Peyer's patch (tissue), 4 donors: ENCODE results near the gene EIF3I. TPM values are rescaled to one million over a fixed set of nuclear protein-coding genes. Genes with fewer than 3 reads are reported as not detected.

Experiments used
- DNase-seq, 3 donors: peaks; one replicate each; pipeline ENCODE4 v3.0.0-alpha.2; 2017 to 2019
- H3K27ac ChIP-seq, 4 donors: fragments of 200-600 bp; sonication (generic); one replicate each; pipeline ENCODE4 v1.5.1; 2016 to 2019
- H3K27me3 ChIP-seq, 2 donors: fragments of 200-600 bp; sonication (generic); one replicate each; pipeline ENCODE4 v1.5.1; 2019
- H3K36me3 ChIP-seq, 3 donors: fragments of 200-600 bp; sonication (generic); one replicate each; pipeline ENCODE4 v1.5.1; 2016 to 2019
- H3K4me1 ChIP-seq, 4 donors: fragments of 200-600 bp; sonication (generic); one replicate each; pipeline ENCODE4 v1.5.1; 2016 to 2019
- H3K4me3 ChIP-seq, 4 donors: fragments of 200-600 bp; sonication (generic); 1 replicate in 3 of 4; 2 replicates in 1 of 4; pipeline ENCODE4 v1.5.1; 2016 to 2019; ENCODE audit warnings: mild to moderate bottlenecking in 1 of 4
- H3K9me3 ChIP-seq, 4 donors: fragments of 200-600 bp; sonication (generic); one replicate each; pipeline ENCODE4 v1.5.1; 2016 to 2019; ENCODE audit warnings: mild to moderate bottlenecking in 1 of 4
- POLR2A ChIP-seq, 2 donors: fragments of 450-650 bp; IDR thresholded peaks; one replicate each; pipeline ENCODE4 v1.5.1; 2017; ENCODE audit warnings: antibody characterized with exemption in 2 of 2, mild to moderate bottlenecking in 2 of 2, moderate library complexity in 2 of 2
- total RNA-seq, 4 donors: library from RNA; depleted of rRNA; stranded (reverse); fragments of >200 nt; gene quantifications; one replicate each; pipeline ENCODE4 v1.1.0, GENCODE V29; 2016
- TF ChIP-seq, protein P1 (sequence below), 6 experiments: fragments of 450-650 bp in 4 of 6; fragments of 200-600 bp in 2 of 6; sonication (generic) in 1 of 6; IDR thresholded peaks; one replicate each; pipeline ENCODE4 v1.5.1; 2017 to 2019; ENCODE audit warnings: antibody characterized with exemption in 6 of 6, mild to moderate bottlenecking in 3 of 6, moderate library complexity in 1 of 6

Gene EIF3I
- total RNA-seq, 4 donors from 2014 or later: 76.1 to 105 (median 84.7) TPM

GRCh38 chr1:32195972-32196823 lies 26.0 kb upstream of the EIF3I start:
- Histone ChIP-seq H3K4me1 (peaks cover 0 to 16% (median 0%) of the 10 kb centered on the region in 4 donors), H3K9me3 (no peaks in the 10 kb centered on the region), H3K27me3 (no peaks in the 10 kb centered on the region), H3K27ac (no peak overlapping the region), H3K4me3 (no peak overlapping the region), H3K36me3 (peaks cover 0 to 71% (median 0%) of the 10 kb centered on the region in 3 donors)
- no peak for DNase-seq
- no peak for TF ChIP-seq POLR2A (IDR thresholded peaks at IDR 0.05)
- TF ChIP-seq, protein P1, sequence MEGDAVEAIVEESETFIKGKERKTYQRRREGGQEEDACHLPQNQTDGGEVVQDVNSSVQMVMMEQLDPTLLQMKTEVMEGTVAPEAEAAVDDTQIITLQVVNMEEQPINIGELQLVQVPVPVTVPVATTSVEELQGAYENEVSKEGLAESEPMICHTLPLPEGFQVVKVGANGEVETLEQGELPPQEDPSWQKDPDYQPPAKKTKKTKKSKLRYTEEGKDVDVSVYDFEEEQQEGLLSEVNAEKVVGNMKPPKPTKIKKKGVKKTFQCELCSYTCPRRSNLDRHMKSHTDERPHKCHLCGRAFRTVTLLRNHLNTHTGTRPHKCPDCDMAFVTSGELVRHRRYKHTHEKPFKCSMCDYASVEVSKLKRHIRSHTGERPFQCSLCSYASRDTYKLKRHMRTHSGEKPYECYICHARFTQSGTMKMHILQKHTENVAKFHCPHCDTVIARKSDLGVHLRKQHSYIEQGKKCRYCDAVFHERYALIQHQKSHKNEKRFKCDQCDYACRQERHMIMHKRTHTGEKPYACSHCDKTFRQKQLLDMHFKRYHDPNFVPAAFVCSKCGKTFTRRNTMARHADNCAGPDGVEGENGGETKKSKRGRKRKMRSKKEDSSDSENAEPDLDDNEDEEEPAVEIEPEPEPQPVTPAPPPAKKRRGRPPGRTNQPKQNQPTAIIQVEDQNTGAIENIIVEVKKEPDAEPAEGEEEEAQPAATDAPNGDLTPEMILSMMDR (IDR thresholded peaks at IDR 0.05): no peak

- no peak for DNase-seq
- Histone ChIP-seq H3K9me3 (no peaks in the 10 kb centered on the region), H3K4me3 (no peak overlapping the region), H3K27me3 (no peaks in the 10 kb centered on the region), H3K4me1 (peaks cover 0 to 25% (median 6%) of the 10 kb centered on the region in 4 donors), H3K27ac (no peak overlapping the region), H3K36me3 (peaks cover 0 to 62% (median 0%) of the 10 kb centered on the region in 3 donors)
- no peak for TF ChIP-seq POLR2A (IDR thresholded peaks at IDR 0.05)
- TF ChIP-seq, protein P1 (IDR thresholded peaks at IDR 0.05): no peak
These were observed 25.1 kb upstream of the EIF3I start for GRCh38 chr1:32197074-32197473.

DNA sequence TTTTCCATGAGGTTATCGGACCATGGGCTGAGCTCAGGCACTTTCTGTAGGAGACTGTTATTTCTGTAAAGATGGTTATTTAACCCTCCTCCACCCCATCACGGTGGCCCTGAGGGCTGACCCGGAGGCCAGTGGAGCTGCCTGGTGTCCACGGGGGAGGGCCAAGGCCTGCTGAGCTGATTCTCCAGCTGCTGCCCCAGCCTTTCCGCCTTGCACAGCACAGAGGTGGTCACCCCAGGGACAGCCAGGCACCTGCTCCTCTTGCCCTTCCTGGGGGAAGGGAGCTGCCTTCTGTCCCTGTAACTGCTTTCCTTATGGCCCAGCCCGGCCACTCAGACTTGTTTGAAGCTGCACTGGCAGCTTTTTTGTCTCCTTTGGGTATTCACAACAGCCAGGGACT lies 24.4 kb upstream of the EIF3I start:
- no peak for TF ChIP-seq POLR2A (IDR thresholded peaks at IDR 0.05)
- TF ChIP-seq, protein P1 (IDR thresholded peaks at IDR 0.05): no peak
- DNase-seq: no peak
- Histone ChIP-seq H3K4me1 (peaks cover 0 to 26% (median 6%) of the 10 kb centered on the region in 4 donors), H3K27ac (no peak overlapping the region), H3K9me3 (no peaks in the 10 kb centered on the region), H3K36me3 (peaks cover 0 to 55% (median 0%) of the 10 kb centered on the region in 3 donors), H3K27me3 (no peaks in the 10 kb centered on the region), H3K4me3 (no peak overlapping the region)

GRCh38 chr1:32198237-32199042 lies 23.8 kb upstream of the EIF3I start:
- TF ChIP-seq, protein P1 (IDR thresholded peaks at IDR 0.05): no peak
- no peak for TF ChIP-seq POLR2A (IDR thresholded peaks at IDR 0.05)
- peaks cover 0 to 49% (median 0%) of the 10 kb centered on the region in 3 donors for H3K36me3 ChIP-seq
- no peak overlapping the region for H3K4me3 ChIP-seq
- peaks cover 0 to 26% (median 6%) of the 10 kb centered on the region in 4 donors for H3K4me1 ChIP-seq
- DNase-seq: no peak
- H3K27ac ChIP-seq: no peak overlapping the region
- no peaks in the 10 kb centered on the region for H3K9me3 ChIP-seq
- H3K27me3 ChIP-seq: no peaks in the 10 kb centered on the region

GRCh38 chr1:32199043-32199716 lies 23.0 kb upstream of the EIF3I start:
- DNase-seq: no peak
- no peak for TF ChIP-seq POLR2A (IDR thresholded peaks at IDR 0.05)
- TF ChIP-seq, protein P1 (IDR thresholded peaks at IDR 0.05): no peak
- Histone ChIP-seq H3K4me3 (no peak overlapping the region), H3K36me3 (peaks cover 0 to 41% (median 0%) of the 10 kb centered on the region in 3 donors), H3K9me3 (no peaks in the 10 kb centered on the region), H3K27me3 (no peaks in the 10 kb centered on the region), H3K4me1 (peaks cover 0 to 26% (median 6%) of the 10 kb centered on the region in 4 donors), H3K27ac (peak overlapping the region in 2 of 4 donors; percentile 73 to 76)
